CD4-positive, alpha-beta T cell treated with Interleukin-21 for 1 hour (primary cell): ENCODE results near the gene MAP2K6.

Source experiments
- DNase-seq: peaks from one replicate; pipeline ENCODE4 v3.0.0-alpha.2; 2020

The MAP2K6 gene

DNA sequence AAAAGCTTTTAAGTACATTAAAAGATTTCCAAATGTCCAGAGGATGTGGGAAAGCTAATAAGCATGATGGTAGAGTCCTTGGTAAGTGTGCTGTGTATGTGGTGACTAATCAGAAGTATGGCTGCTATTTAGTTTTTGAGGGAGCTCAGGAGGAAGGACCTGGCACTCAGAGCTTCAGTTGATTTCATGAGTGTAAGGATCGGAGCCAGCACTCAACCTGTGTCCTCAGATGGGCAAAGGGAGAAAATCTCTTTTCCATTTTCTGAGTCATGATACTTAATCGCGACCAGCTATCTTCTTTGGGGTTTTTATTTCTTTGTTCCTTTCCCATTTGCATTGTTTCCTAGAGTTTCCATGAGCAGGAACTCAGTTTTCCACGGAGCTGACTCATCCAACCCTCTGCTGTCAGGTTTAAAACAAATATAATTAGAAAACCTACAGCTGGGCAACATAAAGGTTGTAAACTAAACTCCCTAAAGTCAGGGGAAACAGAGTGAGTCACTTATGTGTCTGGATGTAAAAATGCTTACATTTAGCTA is 125.4 kb downstream of the MAP2K6 start:
- no peak for DNase-seq

DNA sequence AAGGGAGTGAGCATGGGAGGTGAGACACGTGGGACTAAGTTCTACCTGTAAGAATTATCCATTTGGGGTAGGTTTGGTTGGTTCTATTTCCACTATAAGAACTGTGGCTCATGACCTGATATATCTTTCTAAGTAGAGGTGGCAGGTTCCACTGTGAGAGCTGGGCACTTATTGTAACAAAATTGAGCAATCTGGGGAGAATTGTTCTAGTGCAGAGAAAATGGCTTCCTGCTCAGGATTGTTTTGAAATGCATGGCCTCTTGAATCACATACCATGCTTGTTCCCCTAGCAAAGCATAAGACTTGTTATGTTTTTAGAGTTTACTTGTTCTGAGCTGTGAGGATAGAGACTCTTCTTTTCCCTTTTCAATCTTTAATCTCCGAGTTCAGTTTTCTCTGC is 125.9 kb downstream of the MAP2K6 start:
- no peak for DNase-seq

DNA sequence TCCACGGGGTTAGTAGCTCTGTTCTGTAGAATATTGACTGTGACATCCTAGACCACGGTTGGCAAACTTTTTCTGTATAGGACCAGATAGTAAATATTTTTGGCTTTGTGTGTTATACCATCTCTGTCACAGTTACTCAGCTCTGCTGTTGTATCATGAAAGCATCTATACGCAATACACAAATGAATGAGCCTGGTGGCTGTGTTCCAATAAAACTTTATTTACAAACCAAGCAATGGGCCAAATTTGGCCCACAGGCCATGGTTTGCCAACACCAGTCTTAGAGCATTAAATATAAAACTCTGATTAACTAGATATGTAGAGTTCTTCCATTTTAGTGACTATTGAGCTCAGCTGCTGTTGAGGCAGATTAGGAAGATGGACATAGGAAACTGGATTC is 132.7 kb downstream of the MAP2K6 start:
- DNase-seq = no peak

- no peak for DNase-seq
Measured at GRCh38 chr17:69547947-69548346, 133.4 kb downstream of the MAP2K6 start.

GRCh38 chr17:69551212-69552010 is 136.9 kb downstream of the MAP2K6 start:
- DNase-seq = no peak

GRCh38 chr17:69552986-69553667 is 138.6 kb downstream of the MAP2K6 start:
- no peak for DNase-seq

DNA sequence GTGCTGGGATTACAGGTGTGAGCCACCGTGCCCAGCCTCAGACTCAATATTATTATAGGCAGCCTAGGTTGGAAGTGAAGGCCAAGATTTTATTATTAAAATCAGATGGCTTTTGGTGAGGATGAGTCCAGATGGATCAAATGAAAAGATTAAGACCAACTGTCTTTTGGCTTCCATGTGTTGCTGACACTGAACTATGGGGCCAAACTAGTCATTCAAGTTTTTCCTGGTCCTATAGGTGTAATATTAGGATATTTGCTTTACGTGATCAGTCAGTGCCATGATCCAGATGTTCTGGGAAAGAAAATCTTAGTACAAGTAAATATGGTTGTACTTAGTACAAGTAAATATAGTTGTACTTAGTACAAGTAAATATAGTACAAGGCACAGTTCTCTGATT is 140.6 kb downstream of the MAP2K6 start:
- no peak for DNase-seq

GRCh38 chr17:69557339-69557738 is 142.8 kb downstream of the MAP2K6 start:
- no peak for DNase-seq

DNA sequence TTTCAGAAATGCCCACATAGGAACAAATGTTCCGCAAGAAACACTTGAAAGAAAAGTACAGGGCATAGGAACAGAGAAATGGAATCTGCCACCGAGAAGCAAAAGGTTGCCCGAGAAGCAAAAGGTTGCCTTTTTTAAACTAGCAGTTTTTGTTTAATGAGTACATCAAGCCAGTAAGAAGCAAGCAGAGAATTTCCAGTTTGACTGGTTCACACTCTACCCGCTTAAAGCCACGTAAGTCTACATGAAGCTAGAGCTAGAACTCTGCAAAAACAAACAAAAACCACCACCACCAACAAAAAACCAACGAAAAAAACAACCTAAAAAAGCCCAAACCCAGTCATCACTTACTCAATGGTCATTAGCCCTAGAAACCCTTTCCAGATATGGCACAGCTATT is 144.3 kb downstream of the MAP2K6 start:
- no peak for DNase-seq

DNA sequence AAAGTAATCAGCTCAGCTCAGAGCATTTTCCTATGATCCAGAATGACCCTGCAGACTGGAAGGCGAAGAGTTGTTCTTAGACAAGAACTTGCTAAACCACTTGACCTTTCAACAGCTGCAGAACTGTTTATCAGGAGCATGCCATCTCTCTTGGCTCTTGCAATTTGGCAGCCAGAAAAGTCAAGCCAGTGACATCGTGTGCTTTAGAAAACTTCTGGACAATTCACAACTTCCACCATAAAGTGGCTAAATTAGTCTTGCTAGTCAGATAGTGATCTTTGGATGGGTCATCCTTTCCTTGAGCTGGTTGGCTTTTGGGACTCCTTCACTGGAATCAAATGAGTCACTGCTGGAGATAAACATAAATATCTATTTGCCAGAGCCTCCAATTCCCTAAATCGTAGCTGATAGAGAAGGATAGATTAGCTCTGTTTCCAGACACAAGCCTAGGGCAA is 146.5 kb downstream of the MAP2K6 start:
- DNase-seq = no peak

- no peak for DNase-seq
Measured at GRCh38 chr17:69561462-69561861, 147.0 kb downstream of the MAP2K6 start.

DNA sequence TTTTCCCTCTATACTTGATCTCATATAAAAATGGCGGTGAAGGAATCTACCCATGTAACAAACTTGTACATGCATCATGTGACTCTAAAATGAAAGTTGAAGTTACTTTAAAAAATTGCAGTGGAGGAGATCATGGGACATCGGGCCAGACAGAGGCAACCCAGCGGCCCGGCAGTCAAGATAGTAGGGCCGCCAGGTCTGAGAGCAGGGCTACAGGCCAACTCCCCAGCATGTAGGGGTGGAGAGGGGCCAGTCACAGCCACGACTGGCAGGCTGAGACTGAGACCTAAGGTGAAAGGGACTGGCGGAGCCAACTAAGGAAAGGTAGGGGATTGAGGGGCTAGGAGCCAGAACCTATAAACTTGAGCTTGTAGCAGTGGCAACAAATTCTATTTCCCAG is 150.9 kb downstream of the MAP2K6 start:
- DNase-seq = no peak

DNA sequence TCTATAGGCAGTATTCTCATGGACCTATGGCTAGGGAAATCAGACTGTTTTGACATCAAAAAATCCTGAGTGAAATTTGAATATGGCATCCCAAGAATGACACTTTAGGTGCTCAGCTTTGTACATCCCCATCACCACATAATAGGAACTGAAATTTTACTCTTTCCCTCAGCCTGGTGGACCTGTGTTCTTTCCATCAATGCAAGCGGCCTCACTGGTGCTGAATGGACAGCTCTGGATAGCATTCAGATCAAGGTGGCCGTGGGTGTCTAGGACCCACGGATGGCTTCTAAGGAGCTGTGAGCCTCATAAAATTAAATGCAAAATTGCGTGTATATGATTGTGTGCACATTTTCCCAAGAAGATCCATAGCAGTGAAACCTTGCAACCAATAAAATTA is 152.6 kb downstream of the MAP2K6 start:
- no peak for DNase-seq

- no peak for DNase-seq
Measured at GRCh38 chr17:69572747-69573146, 158.2 kb downstream of the MAP2K6 start.

DNA sequence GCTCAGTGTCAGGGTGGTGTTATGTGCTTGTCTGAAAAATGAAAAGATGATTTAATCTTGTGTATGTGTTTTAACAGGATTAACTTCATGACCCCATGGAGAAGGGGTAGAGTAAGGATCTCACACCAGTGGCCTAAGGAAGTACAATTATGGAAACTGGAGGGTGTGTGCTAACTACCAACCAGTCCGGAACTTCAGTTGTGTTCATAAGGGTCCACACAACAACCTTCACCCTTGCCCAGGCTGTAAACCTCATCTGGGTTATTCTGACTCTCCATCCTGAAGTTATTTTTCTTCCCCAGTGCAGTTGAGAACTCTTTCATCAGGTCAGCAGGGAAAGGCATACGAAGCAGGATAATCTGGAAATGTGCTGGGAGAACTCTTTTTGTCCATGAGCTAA is 158.9 kb downstream of the MAP2K6 start:
- DNase-seq = no peak

DNA sequence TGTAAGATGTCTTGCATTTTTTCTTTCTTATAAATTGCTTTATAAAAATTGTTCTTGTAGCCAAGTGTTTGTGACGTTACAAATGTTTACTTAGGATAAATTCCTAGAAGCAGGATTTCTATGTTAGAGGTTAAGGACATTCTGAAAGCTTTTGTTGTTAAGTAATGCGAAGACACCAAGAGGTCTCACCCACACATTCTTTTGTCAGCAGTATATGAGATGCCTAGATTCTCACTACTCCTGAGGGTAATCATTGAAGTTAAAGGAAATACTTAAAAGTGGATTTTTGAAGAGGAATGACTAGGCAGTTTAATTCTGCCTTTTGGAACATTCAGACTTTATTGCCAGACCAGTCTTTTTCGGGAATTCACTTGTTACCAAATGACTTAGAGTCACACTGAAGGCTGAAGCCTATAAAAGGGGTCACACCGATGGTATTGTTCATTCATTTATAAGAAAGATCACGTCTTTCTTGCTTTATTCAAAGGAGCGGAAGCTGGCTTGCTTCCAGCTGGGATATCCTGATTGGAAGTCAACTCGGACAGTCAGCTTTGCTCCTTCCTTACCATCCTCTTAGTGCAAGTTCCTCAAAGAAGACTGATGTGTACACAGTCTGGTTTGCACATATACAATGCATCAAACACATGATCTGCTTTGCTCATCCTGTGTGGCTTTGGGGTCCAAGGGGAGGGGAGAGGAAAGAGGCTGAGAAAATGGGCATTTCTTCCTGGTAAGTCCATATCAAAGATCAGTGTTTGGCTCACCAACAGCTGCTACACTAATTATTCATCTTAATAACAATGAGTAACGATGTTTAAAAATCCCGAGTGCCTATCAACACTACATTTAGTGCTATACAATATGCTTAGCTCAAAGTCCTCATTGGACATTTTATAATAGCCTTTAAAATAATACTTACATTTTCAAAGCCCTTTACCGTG is 160.0 kb downstream of the MAP2K6 start:
- no peak for DNase-seq

- no peak for DNase-seq
Measured at GRCh38 chr17:69575346-69575761, 160.9 kb downstream of the MAP2K6 start.

DNA sequence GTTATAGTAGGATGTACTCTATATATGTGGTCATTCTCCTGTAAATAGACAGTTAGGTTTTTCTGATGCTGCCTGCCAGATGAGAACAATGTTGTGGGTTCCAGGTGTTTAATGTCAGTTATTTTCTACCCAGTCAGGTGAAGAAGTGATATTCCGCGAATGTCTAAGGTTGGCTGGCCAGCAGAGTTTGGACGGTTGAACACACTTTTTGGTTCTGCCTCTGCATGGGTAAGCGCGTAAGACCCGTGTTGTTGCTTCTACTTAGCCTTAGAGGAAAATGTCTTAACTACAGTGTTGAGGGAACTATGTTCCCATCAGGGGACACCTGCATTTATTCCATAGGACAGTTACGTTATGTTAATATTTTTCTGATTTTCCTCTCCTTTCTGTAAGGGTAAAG is 162.6 kb downstream of the MAP2K6 start:
- no peak for DNase-seq

DNA sequence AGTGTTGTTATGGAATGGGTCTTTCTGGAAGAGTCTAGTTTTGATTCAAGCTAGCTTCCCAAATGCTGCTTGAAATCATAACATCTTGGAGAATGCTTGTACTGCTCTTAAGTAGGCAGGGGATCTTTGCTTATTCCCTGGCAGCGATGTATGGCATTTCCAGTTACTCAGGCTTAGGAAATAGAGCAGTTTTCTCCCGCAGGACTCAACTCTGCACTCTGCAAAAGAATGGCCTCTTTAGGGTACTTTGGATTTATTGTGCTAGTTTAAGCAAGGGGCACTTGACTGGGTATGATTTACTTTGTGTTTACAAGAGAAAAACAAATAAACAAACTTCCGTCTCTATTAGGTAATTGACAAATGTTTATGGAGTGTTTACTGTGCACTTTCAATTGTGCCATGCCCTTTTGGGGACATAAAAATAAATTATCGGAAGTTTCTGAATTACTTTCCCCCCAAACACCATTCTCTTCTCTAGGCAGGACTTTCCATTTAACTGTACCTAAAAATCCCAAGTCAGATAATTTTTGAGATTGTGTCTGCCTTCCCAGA is 164.0 kb downstream of the MAP2K6 start:
- DNase-seq = no peak

DNA sequence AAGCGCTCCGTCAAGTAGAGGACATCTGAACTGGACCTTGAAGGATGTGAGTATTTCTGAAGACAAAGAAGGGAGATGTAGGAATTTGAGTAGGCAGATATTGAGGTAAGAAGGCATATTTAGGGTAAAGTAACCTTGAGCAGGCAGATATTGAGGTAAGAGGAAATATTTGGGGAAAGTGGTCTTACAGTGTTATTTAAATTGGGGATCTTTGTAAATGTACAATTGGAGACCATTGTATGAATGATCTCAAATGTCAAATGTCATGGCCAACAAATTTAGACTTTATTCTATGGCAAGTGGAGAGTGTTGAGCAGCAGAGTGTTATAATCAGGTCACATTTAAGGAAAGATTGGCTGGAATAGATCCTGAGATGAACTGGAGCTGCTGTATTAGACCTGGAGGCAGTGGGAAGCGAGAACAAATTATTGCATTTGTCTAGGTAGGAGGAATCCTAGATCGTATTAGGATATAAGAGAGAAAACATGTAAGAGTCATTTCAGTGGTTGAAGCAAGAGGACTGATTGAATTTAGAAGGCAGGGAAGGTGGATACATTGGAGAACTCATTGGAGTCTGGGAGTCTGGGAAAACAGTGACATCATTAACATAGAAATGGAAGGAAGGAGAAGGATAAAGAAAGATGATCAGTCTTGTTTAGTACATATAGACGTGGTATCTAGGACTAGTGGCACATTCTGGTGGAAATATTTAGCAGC is 165.6 kb downstream of the MAP2K6 start:
- no peak for DNase-seq

- peak; percentile 20 for DNase-seq
Measured at GRCh38 chr17:69581061-69581961, 166.8 kb downstream of the MAP2K6 start.
